ENCODE measurements around the gene MPP3. TPM values are rescaled to one million over a fixed set of nuclear protein-coding genes. Genes with fewer than 3 reads are reported as not detected.

MPP3 gene
- total RNA-seq, 4 donors from 2014 or later = 5.1 to 10.8 (median 7.8) TPM

DNA sequence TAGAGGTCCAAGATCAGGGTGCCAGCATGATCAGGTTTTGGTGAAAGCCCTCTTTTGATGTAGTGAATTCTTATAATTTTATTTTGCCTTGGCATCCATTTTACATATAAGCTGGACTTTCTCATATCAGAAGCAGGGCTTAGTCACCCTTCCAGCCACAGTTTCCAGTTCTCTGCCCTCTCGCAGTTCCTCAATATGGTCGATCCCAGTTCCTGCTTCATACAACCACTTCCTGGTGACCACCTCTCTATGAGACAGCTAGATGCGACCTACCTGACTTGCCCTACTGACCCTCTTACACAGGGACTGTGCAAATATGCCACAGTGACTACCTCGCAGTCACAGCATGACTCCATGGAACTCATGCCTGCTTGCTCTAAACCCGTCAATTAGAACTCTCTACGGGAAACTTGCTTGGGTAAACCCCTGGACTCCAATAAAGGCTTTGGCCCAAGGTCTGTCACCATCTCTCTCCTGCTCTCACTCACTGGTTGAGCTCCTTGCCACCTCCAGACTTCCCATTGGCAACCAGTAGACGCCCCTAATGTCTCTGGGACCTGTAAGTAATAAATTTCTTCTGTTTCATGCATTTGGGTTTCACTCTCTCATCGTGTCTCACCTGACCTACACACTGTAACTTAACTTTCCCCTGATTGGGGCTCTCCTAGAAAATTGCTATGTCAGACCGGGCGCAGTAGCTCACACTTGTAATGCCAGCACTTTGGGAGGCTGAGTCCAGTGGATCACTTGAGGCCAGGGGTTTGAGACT, 35.5 kb upstream of the MPP3 start:
- 84% methylated on average over 8 of the region's 10 CpGs for WGBS, 2 donors (ENCODE audit: low coverage in 1 of 2)
- Histone ChIP-seq H3K36me3 (no peaks in the 10 kb centered on the region), H3K27me3 (peaks cover 8% of the 10 kb centered on the region), H3K4me3 (no peak overlapping the region), H3K4me1 (no peaks in the 10 kb centered on the region), H3K27ac (no peak overlapping the region), H3K9me3 (no peaks in the 10 kb centered on the region)
- TF ChIP-seq POLR2AphosphoS5 (IDR thresholded peaks at IDR 0.05) = no peak
- no peak for TF ChIP-seq EP300 (IDR thresholded peaks at IDR 0.05)
- no peak for TF ChIP-seq POLR2A (IDR thresholded peaks at IDR 0.05)
- TF ChIP-seq, protein P1, sequence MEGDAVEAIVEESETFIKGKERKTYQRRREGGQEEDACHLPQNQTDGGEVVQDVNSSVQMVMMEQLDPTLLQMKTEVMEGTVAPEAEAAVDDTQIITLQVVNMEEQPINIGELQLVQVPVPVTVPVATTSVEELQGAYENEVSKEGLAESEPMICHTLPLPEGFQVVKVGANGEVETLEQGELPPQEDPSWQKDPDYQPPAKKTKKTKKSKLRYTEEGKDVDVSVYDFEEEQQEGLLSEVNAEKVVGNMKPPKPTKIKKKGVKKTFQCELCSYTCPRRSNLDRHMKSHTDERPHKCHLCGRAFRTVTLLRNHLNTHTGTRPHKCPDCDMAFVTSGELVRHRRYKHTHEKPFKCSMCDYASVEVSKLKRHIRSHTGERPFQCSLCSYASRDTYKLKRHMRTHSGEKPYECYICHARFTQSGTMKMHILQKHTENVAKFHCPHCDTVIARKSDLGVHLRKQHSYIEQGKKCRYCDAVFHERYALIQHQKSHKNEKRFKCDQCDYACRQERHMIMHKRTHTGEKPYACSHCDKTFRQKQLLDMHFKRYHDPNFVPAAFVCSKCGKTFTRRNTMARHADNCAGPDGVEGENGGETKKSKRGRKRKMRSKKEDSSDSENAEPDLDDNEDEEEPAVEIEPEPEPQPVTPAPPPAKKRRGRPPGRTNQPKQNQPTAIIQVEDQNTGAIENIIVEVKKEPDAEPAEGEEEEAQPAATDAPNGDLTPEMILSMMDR (IDR thresholded peaks at IDR 0.05) = no peak
- ATAC-seq = no peak

DNA sequence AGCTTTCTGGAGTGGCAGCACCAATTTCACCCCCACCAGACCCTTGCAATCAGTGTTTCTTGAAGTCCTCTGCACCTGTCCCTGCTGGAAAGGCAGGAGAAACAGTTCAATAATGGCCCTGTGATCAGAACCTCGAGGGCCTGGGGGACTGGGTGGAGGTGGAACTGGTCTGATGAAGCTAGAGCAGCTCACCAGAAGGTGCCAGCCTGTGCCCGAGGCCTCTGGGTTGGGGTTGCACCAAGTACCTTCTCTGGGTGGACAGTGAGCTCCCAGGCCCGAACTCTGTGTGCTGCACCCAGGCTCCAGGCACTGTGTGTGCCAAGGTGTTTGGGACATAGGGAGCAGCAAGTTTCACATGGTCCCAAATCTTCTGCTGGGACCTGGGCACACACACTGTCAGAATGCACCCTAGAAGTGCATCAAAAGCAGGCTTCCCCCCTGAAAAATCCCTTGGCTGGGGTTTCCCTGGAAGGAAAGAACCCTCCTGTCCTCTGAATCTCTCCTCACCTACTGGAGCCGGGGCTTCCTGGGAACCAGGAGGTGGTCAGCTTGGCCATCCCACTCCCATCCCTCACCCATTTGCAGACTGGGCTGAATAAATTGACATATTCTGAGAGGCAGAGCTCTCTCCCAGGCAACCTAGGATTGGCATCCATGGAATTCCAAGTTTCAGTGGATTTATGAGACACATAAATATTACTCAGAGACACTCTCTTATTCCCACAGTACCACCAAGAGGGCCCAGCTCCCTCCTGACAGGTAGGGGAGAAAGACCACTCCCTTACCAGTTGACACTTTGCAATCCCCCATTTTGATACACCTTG, 31.4 kb upstream of the MPP3 start:
- Histone ChIP-seq H3K4me3 (no peak overlapping the region), H3K36me3 (no peaks in the 10 kb centered on the region), H3K4me1 (peaks cover 0 to 28% (median 0%) of the 10 kb centered on the region in 3 donors), H3K27me3 (peaks cover 8% of the 10 kb centered on the region), H3K9me3 (no peaks in the 10 kb centered on the region), H3K27ac (no peak overlapping the region)
- WGBS, 2 donors (ENCODE audit: low coverage in 1 of 2) = no CpG with 5 or more reads among the region's 4 CpGs
- TF ChIP-seq POLR2AphosphoS5 (IDR thresholded peaks at IDR 0.05) (no peak), EP300 (IDR thresholded peaks at IDR 0.05) (no peak), POLR2A (IDR thresholded peaks at IDR 0.05) (no peak)
- TF ChIP-seq, protein P1 (IDR thresholded peaks at IDR 0.05) = no peak
- ATAC-seq = no peak

- no peaks in the 10 kb centered on the region for H3K9me3 ChIP-seq
- peak overlapping the region in 3 of 4 donors; percentile 17 to 64 (median 36) for H3K27ac ChIP-seq
- ATAC-seq = no peak
- H3K4me3 ChIP-seq = no peak overlapping the region
- TF ChIP-seq, protein P1 (IDR thresholded peaks at IDR 0.05) = no peak
- TF ChIP-seq POLR2A (IDR thresholded peaks at IDR 0.05) (no peak), POLR2AphosphoS5 (IDR thresholded peaks at IDR 0.05) (no peak), EP300 (IDR thresholded peaks at IDR 0.05) (no peak)
- H3K27me3 ChIP-seq = peaks cover 16% of the 10 kb centered on the region
- 100% methylated on average over 2 of the region's 9 CpGs; no CpG with 5 or more reads in 1 of the 2 donors for WGBS, 2 donors (ENCODE audit: low coverage in 1 of 2)
- peaks cover 0 to 33% (median 0%) of the 10 kb centered on the region in 3 donors for H3K4me1 ChIP-seq
- no peaks in the 10 kb centered on the region for H3K36me3 ChIP-seq
Observed at GRCh38 chr17:43861960-43862359, 29.0 kb upstream of the MPP3 start.

DNA sequence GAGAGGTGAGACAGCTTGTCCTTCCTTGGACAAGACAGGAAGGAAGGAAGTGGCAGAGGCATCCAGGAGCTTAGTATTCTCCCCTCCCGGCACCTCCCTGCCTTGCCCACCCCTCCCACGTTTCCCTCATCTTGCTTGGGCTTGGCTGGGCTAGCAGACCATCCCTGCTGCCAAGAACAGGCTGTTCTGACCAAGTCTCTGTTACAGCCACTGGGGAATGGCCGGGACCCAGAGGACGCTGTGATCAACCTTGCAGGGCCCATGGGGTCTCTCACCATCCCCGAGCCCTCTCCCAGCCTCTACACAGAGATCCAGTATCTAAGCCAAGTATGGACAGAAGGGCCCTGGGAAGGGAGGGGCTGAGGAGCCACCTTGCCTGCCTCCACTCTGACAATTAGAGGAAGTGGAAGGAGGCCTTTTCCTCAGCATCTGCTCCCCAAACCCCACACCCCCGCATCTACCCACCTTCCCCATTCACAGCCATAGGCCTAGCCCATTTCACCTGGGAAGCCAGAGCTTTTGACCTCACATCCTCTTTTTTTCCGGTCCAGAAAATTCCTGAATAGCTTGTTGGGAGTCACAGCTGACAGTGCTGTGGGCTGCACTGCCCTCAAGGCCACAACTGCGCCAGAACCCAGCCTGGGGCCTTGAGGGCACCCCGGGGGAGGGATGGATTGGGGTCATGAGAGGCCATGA, 28.1 kb upstream of the MPP3 start:
- Histone ChIP-seq H3K27ac (peak overlapping the region in 2 of 4 donors; percentile 36 to 64), H3K9me3 (no peaks in the 10 kb centered on the region), H3K4me3 (no peak overlapping the region), H3K4me1 (peaks cover 0 to 33% (median 0%) of the 10 kb centered on the region in 3 donors), H3K36me3 (no peaks in the 10 kb centered on the region), H3K27me3 (peaks cover 24% of the 10 kb centered on the region)
- TF ChIP-seq, protein P1 (IDR thresholded peaks at IDR 0.05) = no peak
- TF ChIP-seq POLR2A (IDR thresholded peaks at IDR 0.05) (no peak), POLR2AphosphoS5 (IDR thresholded peaks at IDR 0.05) (no peak), EP300 (IDR thresholded peaks at IDR 0.05) (no peak)
- ATAC-seq = peak; percentile 61
- WGBS, 2 donors (ENCODE audit: low coverage in 1 of 2) = 61 to 70% methylated on average over 2 to 6 of the region's 9 CpGs
